GM19452 (cell line): ENCODE data around the gene GALNT3.

ENCODE experiments used
- ATAC-seq: cut with Tn5 transposase; IDR thresholded peaks from one replicate; pipeline ENCODE4 v1.9.1; 2021; ENCODE audit not compliant: unreplicated experiment

The GALNT3 gene

GRCh38 chr2:165746501-165746900 lies 47.5 kb downstream of the GALNT3 start:
- no peak for ATAC-seq

GRCh38 chr2:165745916-165746315 lies 48.1 kb downstream of the GALNT3 start:
- ATAC-seq, result no peak

GRCh38 chr2:165743442-165743841 lies 50.6 kb downstream of the GALNT3 start:
- ATAC-seq, result peak; percentile 85

GRCh38 chr2:165725421-165725820 lies 68.6 kb downstream of the GALNT3 start:
- ATAC-seq, result no peak

- no peak for ATAC-seq
Observed at GRCh38 chr2:165720511-165720910, 73.5 kb downstream of the GALNT3 start.

GRCh38 chr2:165718610-165719210 lies 75.3 kb downstream of the GALNT3 start:
- no peak for ATAC-seq

GRCh38 chr2:165716091-165716490 lies 78.0 kb downstream of the GALNT3 start:
- ATAC-seq, result no peak

GRCh38 chr2:165706960-165707487 lies 87.0 kb downstream of the GALNT3 start:
- ATAC-seq, result no peak

GRCh38 chr2:165701147-165701546 lies 92.9 kb downstream of the GALNT3 start:
- ATAC-seq, result no peak

- ATAC-seq, result no peak
Observed at GRCh38 chr2:165700531-165700930, 93.5 kb downstream of the GALNT3 start.

- no peak for ATAC-seq
Observed at GRCh38 chr2:165699946-165700345, 94.1 kb downstream of the GALNT3 start.

GRCh38 chr2:165698444-165698884 lies 95.6 kb downstream of the GALNT3 start:
- ATAC-seq, result peak; percentile 79

GRCh38 chr2:165697748-165698443 lies 96.2 kb downstream of the GALNT3 start:
- no peak for ATAC-seq
